ENCODE data around the gene CNTN4. TPM values are rescaled to one million over a fixed set of nuclear protein-coding genes. Genes with fewer than 3 reads are reported as not detected.

Gene CNTN4
- total and polyA plus RNA-seq, 2 of the 8 experiments (the other 6 are each of a cell fraction or from before 2014, with no cell fraction given): 0.41 to 2.2 TPM

DNA sequence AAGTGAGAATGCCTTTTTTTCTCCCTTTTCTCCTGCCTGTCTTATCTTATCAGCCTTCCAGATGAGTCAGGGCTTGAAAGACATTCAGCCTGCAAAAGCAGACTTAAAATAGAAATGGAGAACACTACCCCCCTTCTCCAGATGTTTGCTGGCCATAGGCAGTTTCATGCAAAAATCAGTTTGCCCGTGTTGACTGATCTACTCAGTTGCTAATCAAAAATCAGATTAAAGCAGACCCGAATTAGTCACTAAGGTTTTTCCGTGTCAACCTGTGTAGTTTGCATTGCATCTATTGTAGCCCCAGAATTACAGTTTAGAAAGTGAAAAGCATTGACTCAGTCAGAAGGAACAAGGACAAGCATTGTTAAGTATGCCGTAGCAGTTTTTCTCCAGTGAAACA lies 955.3 kb downstream of the CNTN4 start:
- CTCF ChIA-PET (ENCODE audit: partially characterized antibody): no interaction called here
- no peak overlapping the region for H3K9ac ChIP-seq (replicated peaks in 1 of 4; ENCODE audit: extremely low read depth in 1 of 4, low read depth in 3 of 4, low read length in 3 of 4)

More for the DNA sequence above, 955.3 kb downstream of the CNTN4 start:
- no peak for FAIRE-seq
- no peak overlapping the region for H3K56ac ChIP-seq (replicated peaks; ENCODE audit: insufficient read length, low read depth, low read length)
- no peak overlapping the region for H2BK5ac ChIP-seq (ENCODE audit: low read depth, low read length)
- no peak overlapping the region for H2BK20ac ChIP-seq (ENCODE audit: low read length)
- no peak overlapping the region for H3K14ac ChIP-seq (ENCODE audit: insufficient read length)
- no peaks in the 10 kb centered on the region; the same call in 1 of the 2 replicates for H3K79me1 ChIP-seq (ENCODE audit: low read depth, low read length)
- H4K91ac ChIP-seq (replicated peaks; ENCODE audit: insufficient read length, low read length): no peak overlapping the region
- no peak overlapping the region for H2AK5ac ChIP-seq (ENCODE audit: low read depth, low read length)
- peaks cover 0 to 4% (median 0%) of the 10 kb centered on the region in 4 experiments; a peak in 1 of 7 replicates for H3K4me1 ChIP-seq (replicated peaks in 1 of 4; ENCODE audit: control insufficient read depth in 3 of 4, insufficient read depth in 4 of 4, low read length in 3 of 4)
- no peak overlapping the region for H3K23ac ChIP-seq (ENCODE audit: insufficient read length)
- H2BK120ac ChIP-seq (replicated peaks; ENCODE audit: low read depth, low read length): no peak overlapping the region
- no peak overlapping the region for H3K4me3 ChIP-seq (ENCODE audit: extremely low read depth in 1 of 4, insufficient read depth in 2 of 4, low read depth in 3 of 4, low read length in 4 of 4)
- no peak overlapping the region for H3K18ac ChIP-seq (ENCODE audit: extremely low read depth, low read length)
- no peak overlapping the region for H4K5ac ChIP-seq (ENCODE audit: insufficient read length, low read depth, low read length)
- H4K20me1 ChIP-seq (replicated peaks in 1 of 2; ENCODE audit: control insufficient read depth in 1 of 2, insufficient read depth in 2 of 2, low read length in 2 of 2): no peaks in the 10 kb centered on the region
- no peaks in the 10 kb centered on the region for H3K9me3 ChIP-seq (ENCODE audit: insufficient read depth in 2 of 2, low read depth in 1 of 2, low read length in 1 of 2)
- H2AFZ ChIP-seq (ENCODE audit: low read length): no peak overlapping the region
- H4K8ac ChIP-seq (ENCODE audit: extremely low read depth, insufficient read depth, low read length): no peak overlapping the region
- no peak overlapping the region for H3K27ac ChIP-seq (ENCODE audit: low read depth, low read length)
- no peak overlapping the region for H3K4ac ChIP-seq (replicated peaks; ENCODE audit: insufficient read length, low read depth, low read length)
- no peak overlapping the region for H2BK12ac ChIP-seq (ENCODE audit: low read depth, low read length)
- H3K23me2 ChIP-seq (ENCODE audit: low read depth, low read length): no peaks in the 10 kb centered on the region
- no peaks in the 10 kb centered on the region for H3K36me3 ChIP-seq (ENCODE audit: control insufficient read depth in 2 of 4, insufficient read depth in 4 of 4, low read length in 3 of 4)
- POLR2A ChIA-PET (ENCODE audit: partially characterized antibody): no interaction called here
- no peak for TF ChIP-seq CBX8 (IDR thresholded peaks at IDR 0.05; ENCODE audit: borderline replicate concordance, low read depth, low read length)
- no peak for TF ChIP-seq NANOG (IDR thresholded peaks at IDR 0.05; ENCODE audit: insufficient read depth, low read depth, low read length, poor library complexity, severe bottlenecking)
- TF ChIP-seq SP1 (IDR thresholded peaks at IDR 0.05; ENCODE audit: low read depth, low read length): no peak
- no peak for TF ChIP-seq POLR2A (IDR thresholded peaks at IDR 0.05; ENCODE audit: control extremely low read depth in 1 of 2, low read depth in 2 of 2, low read length in 2 of 2)
- TF ChIP-seq CTBP2 (IDR thresholded peaks at IDR 0.05; ENCODE audit: borderline replicate concordance, insufficient read depth, insufficient read length, low read length): no peak
- TF ChIP-seq RFX5 (IDR thresholded peaks at IDR 0.05; ENCODE audit: borderline replicate concordance, low read depth, low read length): no peak
- TF ChIP-seq PHF8 (conservative IDR thresholded peaks at IDR 0.05; ENCODE audit: low read depth, low read length): no peak
- TF ChIP-seq, protein P1, sequence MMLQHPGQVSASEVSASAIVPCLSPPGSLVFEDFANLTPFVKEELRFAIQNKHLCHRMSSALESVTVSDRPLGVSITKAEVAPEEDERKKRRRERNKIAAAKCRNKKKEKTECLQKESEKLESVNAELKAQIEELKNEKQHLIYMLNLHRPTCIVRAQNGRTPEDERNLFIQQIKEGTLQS (IDR thresholded peaks at IDR 0.05; ENCODE audit: insufficient read depth, low read depth, low read length): no peak
- TF ChIP-seq YY1 (IDR thresholded peaks at IDR 0.05; ENCODE audit: low read depth, low read length): no peak
- no peak for TF ChIP-seq KDM4A (IDR thresholded peaks at IDR 0.05; ENCODE audit: low read depth, low read length, severe bottlenecking)
- no peak for TF ChIP-seq POU5F1 (IDR thresholded peaks at IDR 0.05; ENCODE audit: low read depth, low read length)
- no peak for TF ChIP-seq BACH1 (IDR thresholded peaks at IDR 0.05; ENCODE audit: low read length)
- TF ChIP-seq SUZ12 (IDR thresholded peaks at IDR 0.05; ENCODE audit: low read length): no peak
- H3K4me2 ChIP-seq (ENCODE audit: insufficient read depth in 1 of 2, low read depth in 2 of 2, low read length in 2 of 2): no peak overlapping the region
- no peaks in the 10 kb centered on the region for H3K27me3 ChIP-seq (replicated peaks in 1 of 4; ENCODE audit: control insufficient read depth in 3 of 4, extremely low read depth in 1 of 4, insufficient read depth in 3 of 4, low read length in 3 of 4)
- no peak for DNase-seq (ENCODE audit: low read depth in 1 of 2, low spot score in 2 of 2)
- WGBS, 2 experiments (ENCODE audit: extremely low coverage in 1 of 2, insufficient coverage in 1 of 2, insufficient read length in 1 of 2, insufficient replicate concordance in 2 of 2, low coverage in 1 of 2, low lambda C conversion rate in 2 of 2, missing lambda C conversion rate in 1 of 2): 88% methylated on average over 4 of the region's 4 CpGs; no CpG with 5 or more reads in 1 of the 2 experiments
- no peak overlapping the region for H2BK15ac ChIP-seq (ENCODE audit: low read length)
- H3K79me2 ChIP-seq (ENCODE audit: control insufficient read depth in 1 of 2, insufficient read depth in 2 of 2, low read length in 2 of 2): no peaks in the 10 kb centered on the region
